K562 (cell line): ENCODE measurements around the gene C1orf198. TPM values are rescaled to one million over a fixed set of nuclear protein-coding genes. Genes with fewer than 3 reads are reported as not detected.

Source experiments
- ATAC-seq: fragments of 200-7000 bp; cut with Tn5 transposase; 3 replicates; pipeline ENCODE4 v1.9.1; 2020; ENCODE audit warnings: moderate library complexity
- BruUV-seq: library from RNA; stranded (reverse); fragments of 400-500 nt; replicated peaks from 2 replicates; lab custom pipeline; 2021; lab: Mats Ljungman, UMichigan
- CTCF ChIA-PET: fragments of 300-600 bp; formaldehyde crosslinking; extraction: SDS; loops from one replicate; lab custom pipeline; 2021; ENCODE audit warnings: low intra/inter-chr PET ratio; lab: Yijun Ruan, JAX
- POLR2A ChIA-PET: fragments of 300-600, 350-650 bp; sonication (Branson Sonifier 250); formaldehyde crosslinking; extraction: SDS; loops from one replicate; lab custom pipeline; 2021; ENCODE audit warnings: antibody characterized with exemption, inconsistent platforms; lab: Yijun Ruan, JAX
- DNase-seq, 4 experiments: peaks; one replicate each; pipeline versions ENCODE4 v3.0.0 to v3.0.0-alpha.2; 2011 to 2018; ENCODE audit warnings: low spot score in 3 of 4, mixed read lengths in 3 of 4; ENCODE audit errors: extremely low read depth in 1 of 4
- FAIRE-seq: peaks from 2 replicates; lab custom pipeline; 2011; peaks lifted over from hg19 to GRCh38; lab: Jason Lieb, UNC
- H2AFZ ChIP-seq: 2 replicates; pipeline ENCODE4 v1.6.0; 2011; ENCODE audit warnings: low read depth, low read length, control low read depth, inconsistent platforms
- H3K27ac ChIP-seq: fragments of 200-600 bp; 3 replicates; pipeline ENCODE4 v1.8.0; 2011; ENCODE audit warnings: low read depth, mild to moderate bottlenecking, control low read depth, inconsistent platforms, low read length, moderate library complexity, mixed read lengths; ENCODE audit errors: extremely low read depth
- H3K27me3 ChIP-seq, 2 experiments: fragments of 300-600 bp in 1 of 2; 2 replicates in 1 of 2; 3 replicates in 1 of 2; pipeline versions ENCODE4 v1.6.0 to v1.8.0; 2011; ENCODE audit warnings: inconsistent platforms in 2 of 2, low read length in 2 of 2, mild to moderate bottlenecking in 1 of 2, mixed read lengths in 1 of 2, moderate library complexity in 1 of 2; ENCODE audit not compliant: control insufficient read depth in 2 of 2, insufficient read depth in 2 of 2
- H3K36me3 ChIP-seq: fragments of 300-600 bp; 3 replicates; pipeline ENCODE4 v1.8.0; 2011; ENCODE audit warnings: mild to moderate bottlenecking, low read length, inconsistent platforms; ENCODE audit not compliant: control insufficient read depth, insufficient read depth
- H3K4me1 ChIP-seq, 2 experiments: fragments of 200-600 bp in 1 of 2; replicated peaks in 1 of 2; 2 replicates in 1 of 2; 3 replicates in 1 of 2; pipeline versions ENCODE4 v1.5.1 to v1.8.0; 2011; ENCODE audit warnings: inconsistent platforms in 2 of 2, low read length in 2 of 2, mild to moderate bottlenecking in 1 of 2, mixed read lengths in 1 of 2, moderate library complexity in 1 of 2; ENCODE audit not compliant: control insufficient read depth in 2 of 2, insufficient read depth in 2 of 2
- H3K4me2 ChIP-seq: 2 replicates; pipeline ENCODE4 v1.6.1; 2011; ENCODE audit warnings: low read length, control low read depth, inconsistent platforms, mixed read lengths; ENCODE audit not compliant: insufficient read depth
- H3K4me3 ChIP-seq: fragments of 200-600 bp; sonication (generic), shearing (Covaris generic); 2 replicates; pipeline ENCODE4 v1.5.1; 2016; ENCODE audit warnings: control low read depth, inconsistent platforms
- H3K79me2 ChIP-seq: fragments of 200-600 bp; 3 replicates; pipeline ENCODE4 v1.8.0; 2011; ENCODE audit warnings: low read length, inconsistent platforms; ENCODE audit not compliant: control insufficient read depth, insufficient read depth
- H3K9ac ChIP-seq, 2 experiments: 2 replicates each; pipeline versions ENCODE4 v1.6.0 to v1.6.1; 2011; ENCODE audit warnings: low read depth in 2 of 2, low read length in 2 of 2, control low read depth in 1 of 2, inconsistent platforms in 1 of 2, mild to moderate bottlenecking in 1 of 2, mixed read lengths in 1 of 2; ENCODE audit not compliant: insufficient read depth in 1 of 2
- H3K9me1 ChIP-seq: one replicate; pipeline ENCODE4 v1.6.0; 2011; ENCODE audit warnings: inconsistent platforms, mild to moderate bottlenecking, low read length, moderate library complexity; ENCODE audit not compliant: control insufficient read depth, insufficient read depth
- H3K9me3 ChIP-seq: replicated peaks from 2 replicates; pipeline ENCODE4 v1.5.1; 2011; ENCODE audit warnings: low read depth, low read length, inconsistent platforms; ENCODE audit not compliant: control insufficient read depth, insufficient read depth
- H4K20me1 ChIP-seq: replicated peaks from 2 replicates; pipeline ENCODE4 v1.6.1; 2011; ENCODE audit warnings: low read length, inconsistent platforms, mixed read lengths; ENCODE audit not compliant: control insufficient read depth, insufficient read depth
- ARID2 ChIP-seq: fragments of 450-650 bp; IDR thresholded peaks from 2 replicates; pipeline ENCODE4 v1.6.1; 2017; ENCODE audit warnings: antibody characterized with exemption, mild to moderate bottlenecking
- CBX2 ChIP-seq: fragments of 200-600 bp; sonication (generic); IDR thresholded peaks from one replicate; pipeline ENCODE4 v1.6.1; 2012; ENCODE audit warnings: mild to moderate bottlenecking, low read length, inconsistent platforms; ENCODE audit not compliant: insufficient read depth, poor library complexity, severe bottlenecking
- NCOR1 ChIP-seq: fragments of 450-650 bp; IDR thresholded peaks from 2 replicates; pipeline ENCODE4 v1.6.1; 2016; ENCODE audit warnings: mild to moderate bottlenecking, moderate library complexity
- SRSF1 ChIP-seq: fragments of 200-400 bp; formaldehyde crosslinking; IDR thresholded peaks from 2 replicates; pipeline ENCODE4 v1.6.1; 2017; ENCODE audit warnings: mild to moderate bottlenecking, low read depth, low read length, moderate library complexity
- ZNF232 ChIP-seq: sonication (generic); formaldehyde crosslinking; IDR thresholded peaks from 2 replicates; pipeline ENCODE4 v1.8.0; 2022; ENCODE audit warnings: mild to moderate bottlenecking, missing genetic modification reagents
- WGBS: fragments of 100-300 bp; shearing (Covaris generic); methylation state at CpG from one replicate; pipeline ENCODE4 v1.1.6; 2016; ENCODE audit warnings: low coverage, mixed read lengths; ENCODE audit not compliant: insufficient coverage; ENCODE audit errors: missing lambda C conversion rate; 5-methylcytosine and 5-hydroxymethylcytosine counted together
- in situ Hi-C: fragments of 300-500 bp; cut with MboI; formaldehyde crosslinking; loops from 4 replicates; pipeline ENCODE4 v1.15.0; 2018; ENCODE audit warnings: inconsistent platforms, mixed read lengths
- intact Hi-C: fragments of 100-400 bp; cut with micrococcal nuclease; formaldehyde crosslinking; loops from 2 replicates; pipeline ENCODE4 v1.14.2; 2022
- polyA plus RNA-seq, 8 experiments: library from polyadenylated mRNA; depleted of rRNA in 4 of 8; stranded (reverse) in 5 of 8; unstranded in 3 of 8; fragments of >200 nt; fragmentation: Nextera tagmentation in 2 of 8; fragmentation: Illumina TruSeq in 1 of 8; extraction: Ambion mirVana in 2 of 8; extraction: Trizol in 1 of 8; gene quantifications; 2 replicates each; pipeline versions ENCODE4 v1.2.1 to v1.2.3, GENCODE V29; 2011 to 2014; ENCODE audit warnings: inconsistent platforms in 1 of 8, missing spikeins in 1 of 8
- total RNA-seq, 7 experiments: library from RNA; depleted of rRNA in 6 of 7; stranded (reverse); fragments of >200 nt in 6 of 7; fragmentation: Illumina TruSeq in 2 of 7; extraction: Trizol in 2 of 7; gene quantifications; 2 replicates each; pipeline versions ENCODE4 v1.2.1 to v1.2.3, GENCODE V29; 2011 to 2021; ENCODE audit warnings: low replicate concordance in 1 of 7
- TF ChIP-seq, protein P1 (sequence below): sonication (generic); formaldehyde crosslinking; IDR thresholded peaks from 2 replicates; pipeline ENCODE4 v1.9.0; 2022; ENCODE audit warnings: mild to moderate bottlenecking, missing genetic modification reagents
- TF ChIP-seq, protein P2 (sequence below): fragments of 450-650 bp; IDR thresholded peaks from 2 replicates; pipeline ENCODE4 v1.6.1; 2018; ENCODE audit warnings: mild to moderate bottlenecking, low read depth; ENCODE audit not compliant: partially characterized antibody

C1orf198 gene
- total and polyA plus RNA-seq, 9 of the 15 experiments (the other 6 are each of a cell fraction or from before 2014, with no cell fraction given) = 2.0 to 15.1 (median 10.4) TPM

DNA sequence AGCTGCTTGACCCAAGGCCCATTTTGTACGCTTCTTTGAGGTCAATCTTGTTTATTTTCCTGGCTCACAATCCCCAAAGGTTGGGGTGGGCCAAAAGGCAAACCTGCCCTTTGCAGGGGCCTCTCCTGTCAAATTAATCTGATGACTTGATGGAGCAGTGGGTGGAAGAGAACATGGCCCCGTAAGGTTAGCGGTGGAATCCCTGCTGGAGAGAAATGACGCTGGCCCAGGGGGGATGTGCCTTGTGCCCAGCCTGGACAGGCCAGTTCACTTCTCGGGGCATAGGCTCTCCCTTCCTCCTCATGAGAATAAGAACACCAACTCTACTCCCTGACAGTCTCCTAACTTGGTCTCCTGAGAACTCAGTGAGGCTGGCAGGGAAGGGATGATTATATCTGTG lies 40.5 kb downstream of the C1orf198 start:
- intact Hi-C loops = no loop called here
- WGBS = 8% methylated on average over 5 of the region's 5 CpGs
- TF ChIP-seq SRSF1 (no peak), ARID2 (no peak)
- Histone ChIP-seq H2AFZ (no peak overlapping the region), H4K20me1 (no peaks in the 10 kb centered on the region), H3K4me1 (peaks cover 0 to 6% of the 10 kb centered on the region in 2 experiments; a peak in 3 of 5 replicates), H3K27ac (no peak overlapping the region), H3K9me1 (no peaks in the 10 kb centered on the region), H3K9me3 (no peaks in the 10 kb centered on the region), H3K36me3 (no peaks in the 10 kb centered on the region), H3K79me2 (no peaks in the 10 kb centered on the region), H3K4me2 (no peak overlapping the region), H3K4me3 (no peak overlapping the region), H3K27me3 (peaks cover 5 to 31% of the 10 kb centered on the region in 2 experiments; a peak in 4 of 5 replicates), H3K9ac (no peak overlapping the region)
- POLR2A ChIA-PET = interaction anchor here (0.9 kb wide), 1 partner anchor 41 kb away, joined by 4 read pairs; the partner anchor contains the start of gene C1orf198
- DNase-seq = no peak
- no peak for FAIRE-seq
- in situ Hi-C loops = no loop called here
- BruUV-seq = no TSS peak
- no peak for ATAC-seq
- CTCF ChIA-PET = no interaction called here

DNA sequence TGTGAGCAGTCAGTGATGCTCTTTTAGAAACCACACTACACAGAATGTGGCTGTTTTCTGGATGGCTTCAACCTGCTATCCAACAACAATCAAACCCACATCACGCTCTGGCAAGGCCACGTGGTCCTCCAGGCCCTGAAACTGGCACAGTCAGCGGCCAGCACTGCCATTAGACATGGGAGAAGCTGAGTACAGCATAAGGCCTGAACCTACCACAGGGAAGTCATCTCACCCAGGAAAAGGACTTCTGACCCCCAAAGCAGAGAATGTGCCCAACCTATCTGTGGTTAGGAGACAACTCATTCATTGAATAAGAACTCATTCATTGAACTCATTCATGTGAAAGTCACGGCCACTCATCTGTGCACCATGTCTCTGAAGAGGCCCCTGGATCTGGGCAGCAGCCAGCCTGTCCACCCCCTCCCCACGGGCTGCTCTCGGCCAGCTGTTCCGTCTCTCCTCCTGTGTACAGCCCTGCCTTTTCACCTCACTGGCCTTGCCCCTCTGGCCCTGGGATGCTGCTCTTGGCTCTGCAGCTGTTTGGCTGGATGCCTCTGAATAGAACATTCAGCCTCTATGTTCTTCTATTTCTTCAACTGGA lies 41.1 kb downstream of the C1orf198 start:
- no peaks in the 10 kb centered on the region for H3K9me3 ChIP-seq
- H3K4me2 ChIP-seq = no peak overlapping the region
- no TSS peak for BruUV-seq
- DNase-seq (no peak), FAIRE-seq (no peak), ATAC-seq (no peak)
- peaks cover 0 to 6% of the 10 kb centered on the region in 2 experiments; a peak in 3 of 5 replicates for H3K4me1 ChIP-seq
- H3K36me3 ChIP-seq = no peaks in the 10 kb centered on the region
- no peaks in the 10 kb centered on the region for H4K20me1 ChIP-seq
- H3K9ac ChIP-seq = no peak overlapping the region
- CTCF ChIA-PET = no interaction called here
- H3K79me2 ChIP-seq = no peaks in the 10 kb centered on the region
- no peak overlapping the region for H2AFZ ChIP-seq
- no peaks in the 10 kb centered on the region for H3K9me1 ChIP-seq
- TF ChIP-seq, protein P1, sequence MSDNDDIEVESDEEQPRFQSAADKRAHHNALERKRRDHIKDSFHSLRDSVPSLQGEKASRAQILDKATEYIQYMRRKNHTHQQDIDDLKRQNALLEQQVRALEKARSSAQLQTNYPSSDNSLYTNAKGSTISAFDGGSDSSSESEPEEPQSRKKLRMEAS (CRISPR knock-in tag) = no peak
- TF ChIP-seq, protein P2, sequence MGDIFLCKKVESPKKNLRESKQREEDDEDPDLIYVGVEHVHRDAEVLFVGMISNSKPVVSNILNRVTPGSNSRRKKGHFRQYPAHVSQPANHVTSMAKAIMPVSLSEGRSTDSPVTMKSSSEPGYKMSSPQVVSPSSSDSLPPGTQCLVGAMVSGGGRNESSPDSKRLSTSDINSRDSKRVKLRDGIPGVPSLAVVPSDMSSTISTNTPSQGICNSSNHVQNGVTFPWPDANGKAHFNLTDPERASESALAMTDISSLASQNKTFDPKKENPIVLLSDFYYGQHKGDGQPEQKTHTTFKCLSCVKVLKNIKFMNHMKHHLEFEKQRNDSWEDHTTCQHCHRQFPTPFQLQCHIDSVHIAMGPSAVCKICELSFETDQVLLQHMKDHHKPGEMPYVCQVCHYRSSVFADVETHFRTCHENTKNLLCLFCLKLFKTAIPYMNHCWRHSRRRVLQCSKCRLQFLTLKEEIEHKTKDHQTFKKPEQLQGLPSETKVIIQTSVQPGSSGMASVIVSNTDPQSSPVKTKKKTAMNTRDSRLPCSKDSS = no peak
- TF ChIP-seq CBX2 (no peak), NCOR1 (no peak), ZNF232 (CRISPR knock-in tag) (no peak)
- TF ChIP-seq, all 486 proteins: peak for 0
- POLR2A ChIA-PET = interaction anchor here (0.6 kb wide), 2 partner anchors 340 to 348 kb away, joined by 3 to 4 read pairs; no protein-coding TSS in a partner anchor
- Histone ChIP-seq H3K4me3 (no peak overlapping the region), H3K27me3 (peaks cover 6 to 37% of the 10 kb centered on the region in 2 experiments; a peak in 4 of 5 replicates), H3K27ac (no peak overlapping the region)
- intact Hi-C loops = no loop called here
- in situ Hi-C loops = no loop called here
- WGBS = 17% methylated on average over 7 of the region's 7 CpGs
